Ovary (tissue), 9 donors: ENCODE measurements around the gene ODAD4. TPM values are rescaled to one million over a fixed set of nuclear protein-coding genes. Genes with fewer than 3 reads are reported as not detected.
A peak's percentile ranks its signal among the peaks of the same experiment; 100 is the strongest.

ENCODE experiments used
- DNase-seq, 5 donors: peaks; one replicate each; pipeline ENCODE4 v3.0.0-alpha.2; 2019 to 2020
- H3K27ac ChIP-seq, 2 donors: fragments of 200-600 bp; one replicate each; pipeline versions ENCODE4 v1.5.1 to v1.8.0; 2019 to 2022
- H3K27me3 ChIP-seq: fragments of 200-600 bp; one replicate; pipeline ENCODE4 v1.8.0; 2022
- H3K36me3 ChIP-seq: fragments of 200-600 bp; sonication (generic); one replicate; pipeline ENCODE4 v1.5.1; 2019
- H3K4me1 ChIP-seq: one replicate; pipeline ENCODE4 v1.8.1; 2013; ENCODE audit warnings: mild to moderate bottlenecking, moderate library complexity; ENCODE audit not compliant: insufficient read depth
- H3K4me3 ChIP-seq: fragments of 200-600 bp; sonication (generic); one replicate; pipeline ENCODE4 v1.5.1; 2017
- H3K9me3 ChIP-seq, 2 donors: fragments of 200-600 bp in 1 of 2; sonication (generic) in 1 of 2; one replicate each; pipeline versions ENCODE4 v1.5.1 to v1.8.1; 2013 to 2019; ENCODE audit warnings: mild to moderate bottlenecking in 1 of 2, moderate library complexity in 1 of 2
- EP300 ChIP-seq: sonication (generic); formaldehyde crosslinking; IDR thresholded peaks from one replicate; pipeline ENCODE4 v1.6.1; 2017; ENCODE audit warnings: antibody characterized with exemption
- POLR2A ChIP-seq: fragments of 450-650 bp; IDR thresholded peaks from one replicate; pipeline ENCODE4 v1.6.1; 2017; ENCODE audit warnings: antibody characterized with exemption, mild to moderate bottlenecking, moderate library complexity
- WGBS, 3 donors: extraction: QIAGEN DNeasy Blood & Tissue Kit in 1 of 3; methylation state at CpG; one replicate each; pipeline versions ENCODE4 v1.1.5 to v1.1.7; 2013 to 2017; 5-methylcytosine and 5-hydroxymethylcytosine counted together
- intact Hi-C, 4 donors: fragments of 100-400 bp; cut with DNase I; formaldehyde crosslinking; loops; one replicate each; pipeline versions ENCODE4 v1.11.0 to v1.15.1; 2022 to 2023
- polyA plus RNA-seq, 2 donors: library from polyadenylated mRNA; stranded (reverse); fragments of 200-250 nt in 1 of 2; fragments of 350-450 nt in 1 of 2; fragmentation: Illumina TruSeq in 1 of 2; extraction: RNeasy Lipid Tissue Mini Kit (QIAGEN cat#74804) in 1 of 2; gene quantifications; one replicate each; pipeline ENCODE4 v1.2.3, GENCODE V29; 2013 to 2014
- total RNA-seq, 7 donors: library from RNA; depleted of rRNA in 2 of 7; stranded (reverse); fragments of >200 nt in 2 of 7; fragmentation: NEBNext Ultra II Directional in 3 of 7; extraction: Animal tissue kit (Norgen Biotek cat#: 25700) in 3 of 7; gene quantifications; one replicate each; pipeline versions ENCODE4 v1.1.0 to v1.2.4, GENCODE V29; 2016 to 2023
- TF ChIP-seq, protein P1 (sequence below), 3 donors: fragments of 450-650 bp in 2 of 3; fragments of 200-600 bp in 1 of 3; IDR thresholded peaks; one replicate each; pipeline versions ENCODE4 v1.5.1 to v1.8.0; 2016 to 2022; ENCODE audit warnings: antibody characterized with exemption in 3 of 3, mild to moderate bottlenecking in 1 of 3
- donor health status: DM: no; HTN: no; CAD: no; lungs with moderate emphysema.
- donor health status: DM: no; HTN: no; CAD: no.
- donor health status: Bipolar disorder and iron deficiency.
- donor health status: DM: yes; HTN: yes; CAD: no.
- donor health status: DM: no; HTN: no; CAD: no.
- donor health status: DM: yes; HTN: yes; CAD: no.

The ODAD4 gene
- total and polyA plus RNA-seq, 9 donors, result 1.1 to 11.0 (median 2.1) TPM

DNA sequence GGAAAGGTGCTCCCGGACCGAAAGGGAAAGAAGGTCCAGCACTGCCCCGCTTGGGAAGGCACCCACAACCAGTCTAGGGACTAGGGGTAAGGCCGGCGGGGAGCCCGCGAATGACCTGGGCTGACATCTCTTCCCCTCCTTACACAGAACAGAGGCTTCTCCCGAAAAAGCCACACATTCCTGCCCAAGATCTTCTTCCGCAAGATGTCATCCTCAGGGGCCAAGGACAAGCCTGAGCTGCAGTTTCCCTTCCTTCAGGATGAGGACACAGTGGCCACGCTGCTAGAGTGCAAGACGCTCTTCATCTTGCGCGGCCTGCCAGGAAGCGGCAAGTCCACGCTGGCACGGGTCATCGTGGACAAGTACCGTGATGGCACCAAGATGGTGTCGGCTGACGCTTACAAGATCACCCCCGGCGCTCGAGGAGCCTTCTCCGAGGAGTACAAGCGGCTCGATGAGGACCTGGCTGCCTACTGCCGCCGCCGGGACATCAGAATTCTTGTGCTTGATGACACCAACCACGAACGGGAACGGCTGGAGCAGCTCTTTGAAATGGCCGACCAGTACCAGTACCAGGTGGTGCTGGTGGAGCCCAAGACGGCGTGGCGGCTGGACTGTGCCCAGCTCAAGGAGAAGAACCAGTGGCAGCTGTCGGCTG lies 37.6 kb downstream of the ODAD4 start:
- WGBS, 3 donors, result 77 to 88% (median 78%) methylated on average over 37 of the region's 37 CpGs
- DNase-seq, result peak in 4 of 5 donors; percentile 35 to 45 (median 44)
- Histone ChIP-seq H3K4me3 (no peak overlapping the region), H3K27me3 (no peaks in the 10 kb centered on the region), H3K4me1 (peaks cover 8% of the 10 kb centered on the region), H3K36me3 (no peaks in the 10 kb centered on the region), H3K27ac (peak overlapping the region in 1 of 2 donors; percentile 70), H3K9me3 (no peaks in the 10 kb centered on the region)
- intact Hi-C loops, result loop anchor here in 3 of 4 donors (5.0 to 10.0 kb wide), 3 partner anchors 49 to 147 kb away; partner anchors contain the start of genes DHX58 (in 1 of the 3) and DNAJC7 (in 1 of the 3)
- TF ChIP-seq, protein P1, sequence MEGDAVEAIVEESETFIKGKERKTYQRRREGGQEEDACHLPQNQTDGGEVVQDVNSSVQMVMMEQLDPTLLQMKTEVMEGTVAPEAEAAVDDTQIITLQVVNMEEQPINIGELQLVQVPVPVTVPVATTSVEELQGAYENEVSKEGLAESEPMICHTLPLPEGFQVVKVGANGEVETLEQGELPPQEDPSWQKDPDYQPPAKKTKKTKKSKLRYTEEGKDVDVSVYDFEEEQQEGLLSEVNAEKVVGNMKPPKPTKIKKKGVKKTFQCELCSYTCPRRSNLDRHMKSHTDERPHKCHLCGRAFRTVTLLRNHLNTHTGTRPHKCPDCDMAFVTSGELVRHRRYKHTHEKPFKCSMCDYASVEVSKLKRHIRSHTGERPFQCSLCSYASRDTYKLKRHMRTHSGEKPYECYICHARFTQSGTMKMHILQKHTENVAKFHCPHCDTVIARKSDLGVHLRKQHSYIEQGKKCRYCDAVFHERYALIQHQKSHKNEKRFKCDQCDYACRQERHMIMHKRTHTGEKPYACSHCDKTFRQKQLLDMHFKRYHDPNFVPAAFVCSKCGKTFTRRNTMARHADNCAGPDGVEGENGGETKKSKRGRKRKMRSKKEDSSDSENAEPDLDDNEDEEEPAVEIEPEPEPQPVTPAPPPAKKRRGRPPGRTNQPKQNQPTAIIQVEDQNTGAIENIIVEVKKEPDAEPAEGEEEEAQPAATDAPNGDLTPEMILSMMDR (IDR thresholded peaks at IDR 0.05), result no peak
- no peak for TF ChIP-seq POLR2A
- no peak for TF ChIP-seq EP300

DNA sequence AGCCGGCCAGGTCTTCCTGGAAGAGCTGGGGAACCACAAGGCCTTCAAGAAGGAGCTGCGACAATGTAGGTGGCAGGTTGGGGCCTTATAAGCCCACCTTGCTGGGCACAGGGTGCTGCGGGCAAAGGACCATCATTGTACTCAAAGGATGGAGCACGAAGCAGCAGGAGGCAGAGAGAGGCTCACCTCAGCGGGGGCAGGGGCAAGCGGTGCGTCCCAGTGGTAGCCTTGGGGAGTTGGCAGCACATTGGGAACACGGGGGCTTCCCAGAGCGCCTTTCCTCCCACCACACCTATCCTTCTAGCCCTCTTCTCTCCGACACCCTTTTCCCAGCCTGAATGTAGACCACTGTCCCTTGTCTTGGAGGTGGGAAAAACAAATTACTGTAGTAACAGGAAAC lies 38.3 kb downstream of the ODAD4 start:
- no peak for DNase-seq
- Histone ChIP-seq H3K27me3 (no peaks in the 10 kb centered on the region), H3K9me3 (no peaks in the 10 kb centered on the region), H3K27ac (no peak overlapping the region), H3K36me3 (no peaks in the 10 kb centered on the region), H3K4me1 (peaks cover 13% of the 10 kb centered on the region), H3K4me3 (no peak overlapping the region)
- TF ChIP-seq POLR2A (no peak), EP300 (no peak)
- TF ChIP-seq, protein P1 (IDR thresholded peaks at IDR 0.05), result no peak
- intact Hi-C loops, result loop anchor here in 3 of 4 donors (5.0 to 10.0 kb wide), 3 partner anchors 49 to 146 kb away; partner anchors contain the start of genes DHX58 (in 1 of the 3) and DNAJC7 (in 1 of the 3)
- 79 to 90% (median 86%) methylated on average over 10 of the region's 10 CpGs for WGBS, 3 donors

DNA sequence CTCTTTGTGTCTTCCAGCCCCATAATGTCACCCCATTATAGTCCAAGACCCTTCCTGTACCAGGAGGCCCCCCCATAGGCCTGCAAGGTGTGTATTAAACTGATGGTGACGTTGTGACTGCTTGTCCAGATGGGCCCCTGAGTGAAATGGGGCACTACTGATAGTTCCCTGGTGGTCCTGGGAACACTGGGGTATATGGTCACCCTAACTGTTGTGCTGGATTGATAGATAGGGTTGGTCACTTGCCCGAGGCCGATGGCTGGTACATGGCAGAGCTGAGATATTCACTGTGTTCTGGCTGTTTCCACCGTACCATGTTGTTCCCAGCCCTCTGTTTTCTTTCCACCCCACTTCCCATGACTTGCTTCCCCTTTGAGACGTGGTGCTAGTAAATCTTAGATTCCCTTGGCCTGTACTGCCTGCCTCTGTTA lies 40.5 kb downstream of the ODAD4 start:
- Histone ChIP-seq H3K9me3 (no peaks in the 10 kb centered on the region), H3K4me1 (peaks cover 9% of the 10 kb centered on the region), H3K27ac (no peak overlapping the region), H3K4me3 (no peak overlapping the region), H3K27me3 (no peaks in the 10 kb centered on the region), H3K36me3 (no peaks in the 10 kb centered on the region)
- TF ChIP-seq EP300, result no peak
- TF ChIP-seq, protein P1 (IDR thresholded peaks at IDR 0.05), result no peak
- TF ChIP-seq POLR2A, result no peak
- no peak for DNase-seq
- WGBS, 3 donors, result 79 to 83% (median 80%) methylated on average over 5 of the region's 5 CpGs
- intact Hi-C loops, result loop anchor here in 1 of 4 donors (5.0 kb wide), 1 partner anchor 606 kb away; the partner anchor contains the start of gene PSMC3IP

DNA sequence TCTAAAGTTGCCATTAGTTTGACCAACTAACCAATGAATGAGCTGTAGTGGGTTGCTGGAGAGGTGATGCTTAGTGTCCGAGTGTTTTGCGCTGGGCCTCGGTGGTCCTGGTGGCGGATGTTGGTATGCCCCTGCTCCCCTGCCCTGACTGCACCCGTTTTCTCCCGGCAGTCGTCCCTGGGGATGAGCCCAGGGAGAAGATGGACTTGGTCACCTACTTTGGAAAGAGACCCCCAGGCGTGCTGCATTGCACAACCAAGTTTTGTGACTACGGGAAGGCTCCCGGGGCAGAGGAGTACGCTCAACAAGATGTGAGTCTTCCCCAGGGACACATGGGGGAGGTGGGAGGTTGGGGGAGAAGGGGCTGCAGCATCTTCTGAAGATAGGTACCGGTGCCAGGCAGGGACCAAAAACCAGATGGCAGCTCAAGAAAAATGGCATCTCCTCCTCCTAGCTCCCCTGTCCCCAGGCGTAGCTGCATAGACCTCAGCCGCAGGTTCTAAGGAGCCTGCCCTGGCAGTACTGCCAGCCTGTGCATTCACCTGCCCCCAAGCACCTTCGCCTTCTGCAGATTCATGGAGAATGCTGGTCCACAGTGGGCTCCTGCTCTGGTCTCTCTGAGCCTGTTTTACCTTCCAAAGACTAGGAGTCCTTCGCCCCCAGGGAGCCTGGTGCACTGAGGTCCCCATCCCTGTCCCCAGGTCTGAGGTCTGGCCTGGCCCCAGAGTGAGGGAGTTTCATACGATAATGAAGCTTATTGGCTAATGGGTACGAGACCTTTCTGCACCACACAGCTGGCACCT lies 41.5 kb downstream of the ODAD4 start:
- WGBS, 3 donors, result 81 to 88% (median 83%) methylated on average over 18 of the region's 18 CpGs
- no peak for TF ChIP-seq POLR2A
- TF ChIP-seq, protein P1 (IDR thresholded peaks at IDR 0.05), result no peak
- no peak for TF ChIP-seq EP300
- H3K27ac ChIP-seq, result no peak overlapping the region
- no peaks in the 10 kb centered on the region for H3K9me3 ChIP-seq
- H3K4me1 ChIP-seq, result peaks cover 9% of the 10 kb centered on the region
- no peak for DNase-seq
- intact Hi-C loops, result loop anchor here in 1 of 4 donors (5.0 kb wide), 1 partner anchor 605 kb away; the partner anchor contains the start of gene PSMC3IP
- H3K4me3 ChIP-seq, result no peak overlapping the region
- no peaks in the 10 kb centered on the region for H3K36me3 ChIP-seq
- no peaks in the 10 kb centered on the region for H3K27me3 ChIP-seq
